CD8-positive, alpha-beta memory T cell (primary cell): ENCODE results near the gene ZFAND3. TPM values are rescaled to one million over a fixed set of nuclear protein-coding genes. Genes with fewer than 3 reads are reported as not detected.
A peak's percentile ranks its signal among the peaks of the same experiment; 100 is the strongest.

ENCODE experiments used
- CTCF ChIA-PET: fragments of 350-600 bp; sonication (Branson Sonifier 250); formaldehyde crosslinking; loops from one replicate; lab custom pipeline; 2021; ENCODE audit warnings: antibody characterized with exemption; lab: Charles Lee
- POLR2A ChIA-PET: fragments of 350-600 bp; sonication (Branson Sonifier 250); formaldehyde crosslinking; loops from one replicate; lab custom pipeline; 2021; ENCODE audit warnings: antibody characterized with exemption; lab: Charles Lee
- DNase-seq, 5 donors: peaks; one replicate each; pipeline versions ENCODE4 v3.0.0 to v3.0.0-alpha.2; 2020 to 2022; ENCODE audit warnings: mixed read lengths in 1 of 5
- H3K27ac ChIP-seq: one replicate; pipeline ENCODE4 v1.7.0; 2013; ENCODE audit warnings: low read depth, mild to moderate bottlenecking, low read length, moderate library complexity
- H3K27me3 ChIP-seq: 2 replicates; pipeline ENCODE4 v1.7.0; 2013; ENCODE audit warnings: low read length, mild to moderate bottlenecking; ENCODE audit not compliant: insufficient read depth, poor library complexity, severe bottlenecking
- H3K36me3 ChIP-seq: 2 replicates; pipeline ENCODE4 v1.7.0; 2013; ENCODE audit warnings: mild to moderate bottlenecking, low read length, moderate library complexity; ENCODE audit not compliant: insufficient read depth
- H3K4me1 ChIP-seq: 2 replicates; pipeline ENCODE4 v1.7.0; 2013; ENCODE audit warnings: mild to moderate bottlenecking, low read length, moderate library complexity; ENCODE audit not compliant: insufficient read depth
- H3K4me3 ChIP-seq: 2 replicates; pipeline ENCODE4 v1.7.0; 2013; ENCODE audit warnings: mild to moderate bottlenecking, low read length
- H3K9me3 ChIP-seq: 2 replicates; pipeline ENCODE4 v1.7.0; 2013; ENCODE audit warnings: mild to moderate bottlenecking, low read length
- H3K27ac Mint-ChIP-seq, 8 donors: one replicate each; pipeline ENCODE4 v1.8.0; 2020 to 2021; ENCODE audit warnings: mixed read lengths in 8 of 8, mild to moderate bottlenecking in 6 of 8, inconsistent platforms in 3 of 8, moderate library complexity in 3 of 8
- H3K27me3 Mint-ChIP-seq, 2 donors: one replicate each; pipeline ENCODE4 v1.8.0; 2020 to 2021; ENCODE audit warnings: mixed read lengths in 2 of 2, mild to moderate bottlenecking in 1 of 2, moderate library complexity in 1 of 2
- H3K36me3 Mint-ChIP-seq, 3 donors: one replicate each; pipeline ENCODE4 v1.8.0; 2020 to 2021; ENCODE audit warnings: mixed read lengths in 3 of 3, inconsistent platforms in 1 of 3, mild to moderate bottlenecking in 1 of 3
- H3K4me1 Mint-ChIP-seq, 3 donors: one replicate each; pipeline ENCODE4 v1.8.0; 2020 to 2021; ENCODE audit warnings: mixed read lengths in 3 of 3, inconsistent platforms in 1 of 3, mild to moderate bottlenecking in 1 of 3
- H3K4me3 Mint-ChIP-seq, 7 donors: one replicate each; pipeline ENCODE4 v1.8.0; 2020 to 2021; ENCODE audit warnings: mixed read lengths in 7 of 7, mild to moderate bottlenecking in 6 of 7, moderate library complexity in 4 of 7, inconsistent platforms in 2 of 7
- H3K9me3 Mint-ChIP-seq, 5 donors: one replicate each; pipeline ENCODE4 v1.8.0; 2020 to 2022; ENCODE audit warnings: mixed read lengths in 5 of 5, mild to moderate bottlenecking in 3 of 5, moderate library complexity in 2 of 5, inconsistent platforms in 1 of 5
- polyA plus RNA-seq: library from polyadenylated mRNA; unstranded; fragments of 300-500 nt; fragmentation: Illumina TruSeq; gene quantifications from one replicate; pipeline ENCODE4 v1.2.3, GENCODE V29; 2021
- total RNA-seq, 2 experiments: library from RNA; stranded (reverse); gene quantifications; one replicate each; pipeline ENCODE4 v1.2.3, GENCODE V29; 2021

The ZFAND3 gene
- total and polyA plus RNA-seq, 3 experiments from 2014 or later, result 5.2 to 29.4 (median 29.1) TPM

- CTCF ChIA-PET, result no interaction called here
- peaks cover 0 to 1% (median 0%) of the 10 kb centered on the region in 5 donors for H3K9me3 Mint-ChIP-seq
- Histone ChIP-seq H3K27me3 (no peaks in the 10 kb centered on the region), H3K36me3 (no peaks in the 10 kb centered on the region), H3K4me1 (no peaks in the 10 kb centered on the region), H3K4me3 (no peak overlapping the region), H3K9me3 (no peaks in the 10 kb centered on the region), H3K27ac (no peak overlapping the region)
- H3K4me1 Mint-ChIP-seq, result no peaks in the 10 kb centered on the region
- DNase-seq, result no peak
- H3K27me3 Mint-ChIP-seq, result no peaks in the 10 kb centered on the region
- H3K36me3 Mint-ChIP-seq, result peaks cover 3 to 13% (median 9%) of the 10 kb centered on the region in 3 donors
- peak overlapping the region in 2 of 8 donors; percentile 18 to 39 for H3K27ac Mint-ChIP-seq
- POLR2A ChIA-PET, result no interaction called here
- H3K4me3 Mint-ChIP-seq, result peak overlapping the region in 1 of 7 donors; percentile 65
Measured at GRCh38 chr6:38161331-38161730, 341.8 kb downstream of the ZFAND3 start.

GRCh38 chr6:38161754-38162492 is 342.4 kb downstream of the ZFAND3 start:
- Mint-ChIP-seq H3K9me3 (peaks cover 0 to 1% (median 0%) of the 10 kb centered on the region in 5 donors), H3K27me3 (no peaks in the 10 kb centered on the region), H3K4me1 (no peaks in the 10 kb centered on the region), H3K4me3 (peak overlapping the region in 2 of 7 donors; percentile 25 to 52), H3K27ac (peak overlapping the region in 1 of 8 donors; percentile 77), H3K36me3 (peaks cover 3 to 13% (median 9%) of the 10 kb centered on the region in 3 donors)
- no peaks in the 10 kb centered on the region for H3K36me3 ChIP-seq
- POLR2A ChIA-PET, result no interaction called here
- CTCF ChIA-PET, result no interaction called here
- DNase-seq, result no peak
- H3K27ac ChIP-seq, result no peak overlapping the region
- no peaks in the 10 kb centered on the region for H3K9me3 ChIP-seq
- no peaks in the 10 kb centered on the region for H3K4me1 ChIP-seq
- no peak overlapping the region for H3K4me3 ChIP-seq
- no peaks in the 10 kb centered on the region for H3K27me3 ChIP-seq

- CTCF ChIA-PET, result no interaction called here
- Histone ChIP-seq H3K36me3 (no peaks in the 10 kb centered on the region), H3K9me3 (no peaks in the 10 kb centered on the region), H3K4me3 (no peak overlapping the region), H3K27me3 (no peaks in the 10 kb centered on the region), H3K4me1 (no peaks in the 10 kb centered on the region), H3K27ac (no peak overlapping the region)
- Mint-ChIP-seq H3K27me3 (no peaks in the 10 kb centered on the region), H3K4me1 (no peaks in the 10 kb centered on the region), H3K27ac (no peak overlapping the region), H3K36me3 (peaks cover 3 to 13% (median 9%) of the 10 kb centered on the region in 3 donors), H3K9me3 (peaks cover 0 to 1% (median 0%) of the 10 kb centered on the region in 5 donors), H3K4me3 (no peak overlapping the region)
- POLR2A ChIA-PET, result no interaction called here
- no peak for DNase-seq
Measured at GRCh38 chr6:38162493-38163185, 343.1 kb downstream of the ZFAND3 start.

GRCh38 chr6:38163186-38164130 is 343.9 kb downstream of the ZFAND3 start:
- H3K4me1 Mint-ChIP-seq, result no peaks in the 10 kb centered on the region
- Histone ChIP-seq H3K27ac (no peak overlapping the region), H3K36me3 (no peaks in the 10 kb centered on the region), H3K9me3 (no peaks in the 10 kb centered on the region), H3K27me3 (no peaks in the 10 kb centered on the region), H3K4me1 (no peaks in the 10 kb centered on the region), H3K4me3 (no peak overlapping the region)
- no peak overlapping the region for H3K4me3 Mint-ChIP-seq
- CTCF ChIA-PET, result no interaction called here
- POLR2A ChIA-PET, result no interaction called here
- DNase-seq, result no peak
- peaks cover 0 to 1% (median 0%) of the 10 kb centered on the region in 5 donors for H3K9me3 Mint-ChIP-seq
- H3K36me3 Mint-ChIP-seq, result peaks cover 3 to 13% (median 9%) of the 10 kb centered on the region in 3 donors
- H3K27ac Mint-ChIP-seq, result peak overlapping the region in 1 of 8 donors; percentile 55
- H3K27me3 Mint-ChIP-seq, result no peaks in the 10 kb centered on the region

GRCh38 chr6:38164131-38164481 is 344.6 kb downstream of the ZFAND3 start:
- no peaks in the 10 kb centered on the region for H3K36me3 ChIP-seq
- Mint-ChIP-seq H3K36me3 (peaks cover 1 to 8% (median 2%) of the 10 kb centered on the region in 3 donors), H3K9me3 (peaks cover 0 to 1% (median 0%) of the 10 kb centered on the region in 5 donors), H3K4me3 (no peak overlapping the region), H3K4me1 (no peaks in the 10 kb centered on the region), H3K27me3 (no peaks in the 10 kb centered on the region), H3K27ac (peak overlapping the region in 2 of 8 donors; percentile 64 to 83)
- no peaks in the 10 kb centered on the region for H3K4me1 ChIP-seq
- H3K4me3 ChIP-seq, result no peak overlapping the region
- no peaks in the 10 kb centered on the region for H3K27me3 ChIP-seq
- ChIA-PET POLR2A (no interaction called here), CTCF (no interaction called here)
- H3K9me3 ChIP-seq, result no peaks in the 10 kb centered on the region
- H3K27ac ChIP-seq, result no peak overlapping the region
- DNase-seq, result no peak

- no peak for DNase-seq
- no peaks in the 10 kb centered on the region for H3K9me3 ChIP-seq
- ChIA-PET CTCF (no interaction called here), POLR2A (no interaction called here)
- H3K4me3 ChIP-seq, result no peak overlapping the region
- H3K27ac Mint-ChIP-seq, result peak overlapping the region in 1 of 8 donors; percentile 64
- H3K36me3 Mint-ChIP-seq, result peaks cover 0 to 6% (median 1%) of the 10 kb centered on the region in 3 donors
- no peak overlapping the region for H3K4me3 Mint-ChIP-seq
- no peak overlapping the region for H3K27ac ChIP-seq
- no peaks in the 10 kb centered on the region for H3K36me3 ChIP-seq
- H3K27me3 ChIP-seq, result no peaks in the 10 kb centered on the region
- no peaks in the 10 kb centered on the region for H3K4me1 Mint-ChIP-seq
- H3K9me3 Mint-ChIP-seq, result peaks cover 0 to 1% (median 0%) of the 10 kb centered on the region in 5 donors
- no peaks in the 10 kb centered on the region for H3K27me3 Mint-ChIP-seq
- H3K4me1 ChIP-seq, result no peaks in the 10 kb centered on the region
Measured at GRCh38 chr6:38164671-38165108, 345.2 kb downstream of the ZFAND3 start.

GRCh38 chr6:38166411-38167240 is 347.1 kb downstream of the ZFAND3 start:
- no peak overlapping the region for H3K27ac Mint-ChIP-seq
- CTCF ChIA-PET, result no interaction called here
- Histone ChIP-seq H3K27me3 (no peaks in the 10 kb centered on the region), H3K36me3 (no peaks in the 10 kb centered on the region), H3K27ac (no peak overlapping the region), H3K4me1 (no peaks in the 10 kb centered on the region), H3K4me3 (no peak overlapping the region), H3K9me3 (no peaks in the 10 kb centered on the region)
- POLR2A ChIA-PET, result no interaction called here
- no peak overlapping the region for H3K4me3 Mint-ChIP-seq
- peaks cover 0 to 2% (median 0%) of the 10 kb centered on the region in 3 donors for H3K36me3 Mint-ChIP-seq
- H3K4me1 Mint-ChIP-seq, result no peaks in the 10 kb centered on the region
- DNase-seq, result no peak
- H3K9me3 Mint-ChIP-seq, result no peaks in the 10 kb centered on the region
- H3K27me3 Mint-ChIP-seq, result no peaks in the 10 kb centered on the region
